Measurements from ENCODE around the gene OR2V2.

DNA sequence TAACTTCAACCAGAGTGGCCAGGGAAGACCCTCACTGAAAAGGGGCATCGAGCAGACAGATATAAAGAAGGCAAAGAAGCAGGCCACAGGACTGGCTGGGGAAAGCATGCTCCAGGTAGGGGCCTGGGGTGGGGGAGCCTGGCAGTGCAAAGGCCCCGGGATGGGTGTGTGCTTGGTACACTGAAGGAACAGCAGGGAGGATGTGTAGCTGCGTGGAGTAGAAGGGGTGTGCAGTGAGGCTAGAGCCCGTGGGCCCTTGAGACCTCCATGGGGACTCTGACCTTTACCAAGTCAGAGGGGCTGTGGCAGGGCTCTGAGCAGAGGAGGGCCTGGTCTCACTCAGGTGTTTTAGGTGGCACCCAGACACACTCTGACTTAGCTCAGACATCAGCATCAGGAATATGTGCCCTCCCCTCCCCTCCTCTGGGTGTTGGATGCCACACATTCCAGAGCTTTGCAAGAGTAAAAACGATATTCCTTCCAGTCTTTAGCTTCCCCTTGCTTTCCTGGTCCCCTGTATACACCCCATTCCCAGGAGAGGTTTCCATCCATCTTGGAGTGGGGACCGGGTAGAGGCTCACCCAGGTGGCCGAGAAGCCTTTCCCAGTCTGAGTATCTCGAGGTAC is 50.1 kb downstream of the OR2V2 start:
- no peak for TF ChIP-seq EZH2phosphoT487 (IDR thresholded peaks at IDR 0.05; ENCODE audit: borderline replicate concordance, low read length)
- TF ChIP-seq, protein P1, sequence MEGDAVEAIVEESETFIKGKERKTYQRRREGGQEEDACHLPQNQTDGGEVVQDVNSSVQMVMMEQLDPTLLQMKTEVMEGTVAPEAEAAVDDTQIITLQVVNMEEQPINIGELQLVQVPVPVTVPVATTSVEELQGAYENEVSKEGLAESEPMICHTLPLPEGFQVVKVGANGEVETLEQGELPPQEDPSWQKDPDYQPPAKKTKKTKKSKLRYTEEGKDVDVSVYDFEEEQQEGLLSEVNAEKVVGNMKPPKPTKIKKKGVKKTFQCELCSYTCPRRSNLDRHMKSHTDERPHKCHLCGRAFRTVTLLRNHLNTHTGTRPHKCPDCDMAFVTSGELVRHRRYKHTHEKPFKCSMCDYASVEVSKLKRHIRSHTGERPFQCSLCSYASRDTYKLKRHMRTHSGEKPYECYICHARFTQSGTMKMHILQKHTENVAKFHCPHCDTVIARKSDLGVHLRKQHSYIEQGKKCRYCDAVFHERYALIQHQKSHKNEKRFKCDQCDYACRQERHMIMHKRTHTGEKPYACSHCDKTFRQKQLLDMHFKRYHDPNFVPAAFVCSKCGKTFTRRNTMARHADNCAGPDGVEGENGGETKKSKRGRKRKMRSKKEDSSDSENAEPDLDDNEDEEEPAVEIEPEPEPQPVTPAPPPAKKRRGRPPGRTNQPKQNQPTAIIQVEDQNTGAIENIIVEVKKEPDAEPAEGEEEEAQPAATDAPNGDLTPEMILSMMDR (IDR thresholded peaks at IDR 0.05; ENCODE audit: low read depth, low read length, poor library complexity, severe bottlenecking), result no peak

Measured in DOHH2 (cell line).